ENCODE results near the gene MYO1E. TPM values are rescaled to one million over a fixed set of nuclear protein-coding genes. Genes with fewer than 3 reads are reported as not detected.

Gene MYO1E
- total and polyA plus RNA-seq, 4 donors: 28.7 to 46.1 (median 38.7) TPM

DNA sequence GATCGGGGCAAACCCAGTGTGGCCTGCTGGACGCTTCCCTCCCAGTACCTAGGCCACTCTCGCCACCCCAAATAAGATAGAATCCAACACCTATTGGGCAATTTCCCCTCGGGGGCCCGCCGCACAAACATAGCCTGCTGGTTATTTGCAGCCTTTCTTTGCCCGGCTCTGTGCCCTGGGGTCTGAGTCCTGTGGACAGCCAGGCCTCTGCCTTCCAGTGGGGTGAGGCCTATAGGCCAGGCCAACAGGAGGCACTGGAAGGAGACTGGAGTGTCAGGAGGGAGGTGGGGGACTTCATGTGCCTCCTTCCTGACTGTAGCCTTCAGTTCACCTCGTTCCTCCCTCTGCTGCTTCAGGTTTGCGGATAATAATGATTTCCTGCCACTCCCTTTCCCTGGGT lies 213.5 kb downstream of the MYO1E start:
- H3K27me3 ChIP-seq (ENCODE audit: control insufficient read depth, insufficient read depth, low read length): no peaks in the 10 kb centered on the region
- 95% methylated on average over 9 of the region's 9 CpGs for WGBS (ENCODE audit: insufficient coverage)
- H3K4me3 ChIP-seq (ENCODE audit: low read depth, low read length): no peak overlapping the region
- H3K4me1 ChIP-seq (ENCODE audit: control insufficient read depth, insufficient read depth, low read length): no peaks in the 10 kb centered on the region
- peaks cover 8% of the 10 kb centered on the region for H3K36me3 ChIP-seq (ENCODE audit: control insufficient read depth, insufficient read depth, low read length)
- no peak for DNase-seq (ENCODE audit: low read depth in 4 of 6, low spot score in 6 of 6)
- no peaks in the 10 kb centered on the region for H3K9me3 ChIP-seq (ENCODE audit: control insufficient read depth, insufficient read depth, low read length)
- H3K27ac ChIP-seq (ENCODE audit: low read depth, low read length): no peak overlapping the region

DNA sequence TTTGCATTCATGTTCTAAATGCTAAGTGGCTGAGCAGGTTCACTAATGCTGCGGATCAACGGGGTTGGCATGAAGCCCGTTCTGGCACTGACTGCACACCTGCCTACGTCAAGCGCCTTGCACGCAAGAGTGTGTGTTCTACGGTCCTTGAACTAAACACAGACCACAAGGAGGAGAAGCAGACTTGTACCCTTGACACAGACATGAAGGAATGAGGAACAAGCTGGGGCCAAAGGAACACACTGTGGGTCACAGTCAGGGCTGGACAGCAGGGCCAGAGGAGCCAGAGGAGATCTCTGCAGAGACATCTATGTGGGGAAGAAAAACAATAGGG lies 214.0 kb downstream of the MYO1E start:
- Histone ChIP-seq H3K4me1 (ENCODE audit: control insufficient read depth, insufficient read depth, low read length) (no peaks in the 10 kb centered on the region), H3K4me3 (ENCODE audit: low read depth, low read length) (no peak overlapping the region), H3K27me3 (ENCODE audit: control insufficient read depth, insufficient read depth, low read length) (no peaks in the 10 kb centered on the region), H3K9me3 (ENCODE audit: control insufficient read depth, insufficient read depth, low read length) (no peaks in the 10 kb centered on the region), H3K36me3 (ENCODE audit: control insufficient read depth, insufficient read depth, low read length) (peaks cover 10% of the 10 kb centered on the region), H3K27ac (ENCODE audit: low read depth, low read length) (no peak overlapping the region)
- WGBS (ENCODE audit: insufficient coverage): 90% methylated on average over 6 of the region's 7 CpGs
- no peak for DNase-seq (ENCODE audit: low read depth in 4 of 6, low spot score in 6 of 6)

GRCh38 chr15:59157840-59158700 lies 214.6 kb downstream of the MYO1E start:
- Histone ChIP-seq H3K4me3 (ENCODE audit: low read depth, low read length) (no peak overlapping the region), H3K27ac (ENCODE audit: low read depth, low read length) (no peak overlapping the region), H3K36me3 (ENCODE audit: control insufficient read depth, insufficient read depth, low read length) (peaks cover 14% of the 10 kb centered on the region), H3K4me1 (ENCODE audit: control insufficient read depth, insufficient read depth, low read length) (no peaks in the 10 kb centered on the region), H3K27me3 (ENCODE audit: control insufficient read depth, insufficient read depth, low read length) (no peaks in the 10 kb centered on the region), H3K9me3 (ENCODE audit: control insufficient read depth, insufficient read depth, low read length) (no peaks in the 10 kb centered on the region)
- peak in 1 of 6 donors; percentile 67 for DNase-seq (ENCODE audit: low read depth in 4 of 6, low spot score in 6 of 6)
- 88% methylated on average over 4 of the region's 9 CpGs for WGBS (ENCODE audit: insufficient coverage)

- WGBS (ENCODE audit: insufficient coverage): 100% methylated on average over 3 of the region's 5 CpGs
- Histone ChIP-seq H3K4me1 (ENCODE audit: control insufficient read depth, insufficient read depth, low read length) (no peaks in the 10 kb centered on the region), H3K9me3 (ENCODE audit: control insufficient read depth, insufficient read depth, low read length) (no peaks in the 10 kb centered on the region), H3K27ac (ENCODE audit: low read depth, low read length) (no peak overlapping the region), H3K27me3 (ENCODE audit: control insufficient read depth, insufficient read depth, low read length) (no peaks in the 10 kb centered on the region), H3K36me3 (ENCODE audit: control insufficient read depth, insufficient read depth, low read length) (peaks cover 14% of the 10 kb centered on the region), H3K4me3 (ENCODE audit: low read depth, low read length) (no peak overlapping the region)
- no peak for DNase-seq (ENCODE audit: low read depth in 4 of 6, low spot score in 6 of 6)
Measured at GRCh38 chr15:59157396-59157795, 215.3 kb downstream of the MYO1E start.

DNA sequence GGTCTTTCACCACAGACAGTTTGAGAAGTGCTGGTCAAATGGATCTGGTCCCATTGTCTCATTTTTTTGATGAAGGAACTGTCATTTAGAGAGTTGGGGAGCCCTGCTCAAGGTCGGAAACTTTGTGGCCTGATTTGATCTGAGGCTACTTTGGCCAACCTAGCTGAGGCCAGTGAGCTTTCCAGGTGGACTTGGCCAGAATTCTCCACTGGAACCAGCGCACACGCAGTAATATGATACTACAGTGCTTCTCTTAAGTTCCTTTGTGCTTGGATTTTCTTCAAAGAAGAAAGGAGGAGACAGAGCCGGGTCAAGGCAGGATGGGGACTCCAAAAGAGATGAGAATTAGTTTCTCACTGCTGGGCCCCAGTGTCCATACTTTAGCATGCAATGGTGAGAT lies 217.2 kb downstream of the MYO1E start:
- Histone ChIP-seq H3K27me3 (ENCODE audit: control insufficient read depth, insufficient read depth, low read length) (no peaks in the 10 kb centered on the region), H3K36me3 (ENCODE audit: control insufficient read depth, insufficient read depth, low read length) (peaks cover 16% of the 10 kb centered on the region), H3K4me1 (ENCODE audit: control insufficient read depth, insufficient read depth, low read length) (no peaks in the 10 kb centered on the region), H3K9me3 (ENCODE audit: control insufficient read depth, insufficient read depth, low read length) (no peaks in the 10 kb centered on the region), H3K27ac (ENCODE audit: low read depth, low read length) (no peak overlapping the region), H3K4me3 (ENCODE audit: low read depth, low read length) (no peak overlapping the region)
- DNase-seq (ENCODE audit: low read depth in 4 of 6, low spot score in 6 of 6): no peak
- WGBS (ENCODE audit: insufficient coverage): 93% methylated on average over 4 of the region's 4 CpGs

GRCh38 chr15:59154243-59154642 lies 218.4 kb downstream of the MYO1E start:
- 78% methylated on average over 7 of the region's 8 CpGs for WGBS (ENCODE audit: insufficient coverage)
- Histone ChIP-seq H3K36me3 (ENCODE audit: control insufficient read depth, insufficient read depth, low read length) (peaks cover 16% of the 10 kb centered on the region), H3K4me1 (ENCODE audit: control insufficient read depth, insufficient read depth, low read length) (no peaks in the 10 kb centered on the region), H3K27me3 (ENCODE audit: control insufficient read depth, insufficient read depth, low read length) (no peaks in the 10 kb centered on the region), H3K4me3 (ENCODE audit: low read depth, low read length) (no peak overlapping the region), H3K9me3 (ENCODE audit: control insufficient read depth, insufficient read depth, low read length) (no peaks in the 10 kb centered on the region), H3K27ac (ENCODE audit: low read depth, low read length) (no peak overlapping the region)
- DNase-seq (ENCODE audit: low read depth in 4 of 6, low spot score in 6 of 6): no peak

GRCh38 chr15:59153466-59153865 lies 219.2 kb downstream of the MYO1E start:
- Histone ChIP-seq H3K36me3 (ENCODE audit: control insufficient read depth, insufficient read depth, low read length) (peaks cover 11% of the 10 kb centered on the region), H3K4me3 (ENCODE audit: low read depth, low read length) (no peak overlapping the region), H3K9me3 (ENCODE audit: control insufficient read depth, insufficient read depth, low read length) (no peaks in the 10 kb centered on the region), H3K27ac (ENCODE audit: low read depth, low read length) (no peak overlapping the region), H3K4me1 (ENCODE audit: control insufficient read depth, insufficient read depth, low read length) (no peaks in the 10 kb centered on the region), H3K27me3 (ENCODE audit: control insufficient read depth, insufficient read depth, low read length) (no peaks in the 10 kb centered on the region)
- DNase-seq (ENCODE audit: low read depth in 4 of 6, low spot score in 6 of 6): no peak
- WGBS (ENCODE audit: insufficient coverage): 86% methylated on average over 7 of the region's 8 CpGs

GRCh38 chr15:59152694-59153450 lies 219.8 kb downstream of the MYO1E start:
- no peak overlapping the region for H3K27ac ChIP-seq (ENCODE audit: low read depth, low read length)
- peaks cover 11% of the 10 kb centered on the region for H3K36me3 ChIP-seq (ENCODE audit: control insufficient read depth, insufficient read depth, low read length)
- 100% methylated on average over 4 of the region's 6 CpGs for WGBS (ENCODE audit: insufficient coverage)

DNA sequence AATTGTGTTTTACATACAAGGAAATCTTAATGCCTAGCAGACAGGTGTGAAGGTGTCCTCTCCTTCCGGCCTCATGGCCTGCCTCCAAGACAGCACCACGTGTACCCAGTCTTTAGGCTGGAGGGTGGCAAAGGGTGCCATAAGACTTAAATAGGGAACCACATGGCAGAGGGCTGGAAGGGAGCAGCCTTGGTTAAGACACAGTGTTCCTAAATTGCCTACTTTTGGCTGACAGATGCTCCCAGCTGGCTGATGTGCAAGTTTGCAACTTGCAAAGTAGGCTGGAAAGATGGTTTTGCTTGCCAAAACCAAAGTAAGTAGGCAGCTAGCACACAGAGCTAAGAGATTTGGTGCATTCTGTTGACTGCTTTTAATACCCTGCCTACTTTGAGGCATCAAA lies 222.5 kb downstream of the MYO1E start:
- Histone ChIP-seq H3K27ac (ENCODE audit: low read depth, low read length) (no peak overlapping the region), H3K4me3 (ENCODE audit: low read depth, low read length) (no peak overlapping the region), H3K36me3 (ENCODE audit: control insufficient read depth, insufficient read depth, low read length) (peaks cover 11% of the 10 kb centered on the region), H3K9me3 (ENCODE audit: control insufficient read depth, insufficient read depth, low read length) (no peaks in the 10 kb centered on the region), H3K27me3 (ENCODE audit: control insufficient read depth, insufficient read depth, low read length) (no peaks in the 10 kb centered on the region), H3K4me1 (ENCODE audit: control insufficient read depth, insufficient read depth, low read length) (no peaks in the 10 kb centered on the region)
- WGBS (ENCODE audit: insufficient coverage): 81% methylated on average over 2 of the region's 2 CpGs
- peak in 1 of 6 donors; percentile 46 for DNase-seq (ENCODE audit: low read depth in 4 of 6, low spot score in 6 of 6)

More at GRCh38 chr15:59152694-59153450, 219.8 kb downstream of the MYO1E start:
- no peak overlapping the region for H3K4me3 ChIP-seq (ENCODE audit: low read depth, low read length)
- no peak for DNase-seq (ENCODE audit: low read depth in 4 of 6, low spot score in 6 of 6)
- H3K27me3 ChIP-seq (ENCODE audit: control insufficient read depth, insufficient read depth, low read length): no peaks in the 10 kb centered on the region
- no peaks in the 10 kb centered on the region for H3K9me3 ChIP-seq (ENCODE audit: control insufficient read depth, insufficient read depth, low read length)
- H3K4me1 ChIP-seq (ENCODE audit: control insufficient read depth, insufficient read depth, low read length): no peaks in the 10 kb centered on the region
